HCT116 (cell line): ENCODE measurements around the gene USP24.

Experiments
- CTCF ChIP-seq, 3 experiments: fragments of 200-600 bp in 1 of 3; sonication (generic) in 1 of 3; IDR thresholded peaks in 2 of 3; conservative IDR thresholded peaks in 1 of 3; 2 replicates each; pipeline ENCODE4 v1.5.1; 2012 to 2017; ENCODE audit warnings: low read depth in 2 of 3, low read length in 2 of 3, antibody characterized with exemption in 1 of 3, borderline replicate concordance in 1 of 3, control low read depth in 1 of 3, mild to moderate bottlenecking in 1 of 3, mixed read lengths in 1 of 3, mixed run types in 1 of 3, moderate library complexity in 1 of 3; ENCODE audit not compliant: insufficient read depth in 1 of 3
- EZH2phosphoT487 ChIP-seq: fragments of 200-600 bp; IDR thresholded peaks from 2 replicates; pipeline ENCODE4 v1.6.1; 2018; ENCODE audit warnings: antibody characterized with exemption, borderline replicate concordance
- REST ChIP-seq: IDR thresholded peaks from 2 replicates; pipeline ENCODE4 v1.6.1; 2012; ENCODE audit warnings: low read depth
- YY1 ChIP-seq: IDR thresholded peaks from 2 replicates; pipeline ENCODE4 v1.6.1; 2011; ENCODE audit warnings: low read length, low read depth, moderate library complexity, mild to moderate bottlenecking; ENCODE audit not compliant: insufficient replicate concordance; ENCODE audit errors: extremely low read depth

DNA sequence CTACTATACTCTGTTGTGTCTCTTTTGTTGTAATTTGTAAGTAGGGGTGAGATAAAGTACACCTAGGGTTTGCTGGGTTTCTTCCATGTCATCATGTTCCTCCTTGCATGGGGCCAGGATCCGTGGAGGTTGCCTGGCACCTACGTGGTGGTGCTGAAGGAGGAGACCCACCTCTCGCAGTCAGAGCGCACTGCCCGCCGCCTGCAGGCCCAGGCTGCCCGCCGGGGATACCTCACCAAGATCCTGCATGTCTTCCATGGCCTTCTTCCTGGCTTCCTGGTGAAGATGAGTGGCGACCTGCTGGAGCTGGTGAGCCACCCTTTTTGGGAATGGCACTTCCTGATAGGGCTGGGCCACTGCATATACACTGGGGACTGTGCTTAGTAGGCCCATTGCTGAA lies 171.4 kb downstream of the USP24 start:
- TF ChIP-seq YY1 (no peak), CTCF (IDR thresholded peaks at IDR 0.05 in 2 of 3, conservative IDR thresholded peaks at IDR 0.05 in 1 of 3; ENCODE audit: borderline replicate concordance in 1 of 3, insufficient read depth in 1 of 3, low read depth in 2 of 3, low read length in 2 of 3) (no peak), REST (no peak), EZH2phosphoT487 (no peak)
